NCI-H748 (cell line): ENCODE measurements around the gene IFITM1.
A peak's percentile ranks its signal among the peaks of the same experiment; 100 is the strongest.
"Not testable (repeated sequence)": the region's sequence is repeated elsewhere in the genome, so short reads cannot be mapped to it uniquely, and the experiment has no call there.

ENCODE experiments used
- DNase-seq: peaks from one replicate; lab custom pipeline; 2025; ENCODE audit not compliant: unreplicated experiment; lab: John Stamatoyannopoulos, UW

IFITM1 gene

GRCh38 chr11:340539-341512, 27.0 kb downstream of the IFITM1 start:
- DNase-seq: no peak

GRCh38 chr11:342328-342727, 28.5 kb downstream of the IFITM1 start:
- no peak for DNase-seq

DNA sequence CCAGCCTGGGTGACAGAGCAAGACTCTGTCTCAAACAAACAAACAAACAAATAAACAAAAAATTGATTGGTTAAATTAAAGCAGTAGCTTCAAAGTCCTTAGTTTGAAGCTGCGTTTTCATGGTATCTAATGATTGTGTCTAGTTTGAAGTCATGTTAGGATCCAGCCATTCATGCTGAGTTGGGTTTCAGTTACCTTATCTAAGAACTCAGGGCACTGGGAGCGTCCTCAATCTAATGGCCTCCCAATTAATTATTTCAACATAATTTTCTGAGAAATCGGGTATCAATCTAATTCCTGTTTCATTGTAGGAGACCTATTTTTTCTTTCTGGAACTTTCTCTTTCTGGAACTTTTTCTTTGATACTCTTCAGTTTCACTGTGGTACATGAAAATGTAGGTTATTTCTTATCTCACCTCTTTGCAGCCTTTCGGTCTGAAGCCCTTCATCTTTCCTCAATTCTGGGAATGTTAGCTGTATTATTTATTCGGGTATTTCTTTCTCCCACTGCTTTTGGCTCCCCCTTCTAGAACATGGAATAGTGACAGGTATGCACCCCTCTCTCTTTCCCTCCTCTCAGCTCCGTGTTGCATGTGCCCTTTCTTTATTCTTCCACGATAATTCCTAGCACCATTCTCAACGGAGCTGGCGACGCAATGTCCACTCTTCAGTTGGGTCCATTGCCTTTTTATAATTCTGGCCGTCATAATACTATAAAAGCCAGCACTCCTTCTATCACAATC, 31.2 kb downstream of the IFITM1 start:
- no peak for DNase-seq

DNA sequence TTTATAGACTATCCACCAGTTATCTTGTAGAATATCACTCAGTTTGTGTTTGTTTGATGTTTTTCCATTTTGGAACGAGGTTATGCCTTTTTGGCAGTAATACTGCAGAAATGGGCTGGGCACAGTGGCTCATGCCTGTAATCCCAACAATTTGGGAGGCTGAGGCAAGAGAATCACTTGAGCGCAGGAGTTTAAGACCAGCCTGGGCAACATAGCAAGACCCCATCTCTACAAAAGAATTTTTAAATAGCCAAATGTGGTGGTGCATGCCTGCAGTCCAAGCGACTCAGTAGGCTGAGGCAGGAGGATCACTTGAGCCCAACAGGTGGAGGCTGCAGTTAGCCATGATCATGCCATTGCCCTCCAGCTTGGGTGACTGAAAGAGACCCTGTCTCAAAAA, 32.7 kb downstream of the IFITM1 start:
- DNase-seq: no peak

DNA sequence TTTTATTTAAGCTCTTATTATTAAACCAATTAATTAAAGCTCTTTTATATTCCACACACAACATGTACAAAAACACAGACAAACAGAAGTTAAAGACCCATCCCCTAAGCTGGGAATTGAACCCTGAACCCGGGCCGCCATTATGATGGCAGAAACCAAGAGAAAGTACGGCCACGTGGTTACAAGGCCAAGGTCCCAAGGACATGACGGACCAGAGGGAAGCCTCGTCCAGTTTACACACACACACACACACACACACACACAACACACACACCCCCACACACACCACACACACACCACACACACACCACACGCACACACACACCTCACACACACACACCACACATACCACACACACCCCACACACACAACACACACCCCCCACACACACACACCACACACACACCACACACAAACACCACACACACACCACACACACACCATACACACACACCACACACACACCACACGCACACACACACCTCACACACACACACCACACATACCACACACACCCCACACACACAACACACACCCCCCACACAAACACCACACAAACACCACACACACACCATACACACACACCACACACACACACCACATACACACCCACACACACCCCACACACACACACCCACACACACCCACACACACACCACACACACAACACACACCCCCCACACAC, 35.6 kb downstream of the IFITM1 start:
- DNase-seq: not testable (repeated sequence)

GRCh38 chr11:350033-350722, 36.3 kb downstream of the IFITM1 start:
- not testable (repeated sequence) for DNase-seq

GRCh38 chr11:350723-351255, 36.9 kb downstream of the IFITM1 start:
- no peak for DNase-seq

DNA sequence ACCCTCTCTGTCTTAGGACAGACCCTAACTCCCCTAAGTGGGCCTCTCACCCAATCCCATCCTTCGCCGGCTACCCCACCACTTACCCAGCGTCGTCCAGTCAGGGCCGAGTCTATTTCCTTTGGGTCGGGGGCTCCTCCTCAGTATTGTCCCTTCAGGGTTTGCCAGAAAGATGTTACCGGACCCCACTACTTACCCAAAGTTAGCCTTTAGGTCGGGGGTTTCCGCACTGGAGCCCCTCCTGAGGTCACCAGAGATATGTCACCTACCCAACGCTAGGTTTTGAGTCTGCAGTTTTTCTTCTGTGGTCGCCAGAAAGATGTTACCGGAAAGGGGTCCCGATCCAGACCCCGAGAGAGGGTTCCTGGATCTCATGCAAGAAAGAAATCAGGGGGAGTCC, 37.6 kb downstream of the IFITM1 start:
- no peak for DNase-seq

GRCh38 chr11:352456-353031, 38.7 kb downstream of the IFITM1 start:
- DNase-seq: no peak

GRCh38 chr11:353179-353873, 39.5 kb downstream of the IFITM1 start:
- DNase-seq: no peak

GRCh38 chr11:355581-356458, 42.0 kb downstream of the IFITM1 start:
- DNase-seq: peak; percentile 80

DNA sequence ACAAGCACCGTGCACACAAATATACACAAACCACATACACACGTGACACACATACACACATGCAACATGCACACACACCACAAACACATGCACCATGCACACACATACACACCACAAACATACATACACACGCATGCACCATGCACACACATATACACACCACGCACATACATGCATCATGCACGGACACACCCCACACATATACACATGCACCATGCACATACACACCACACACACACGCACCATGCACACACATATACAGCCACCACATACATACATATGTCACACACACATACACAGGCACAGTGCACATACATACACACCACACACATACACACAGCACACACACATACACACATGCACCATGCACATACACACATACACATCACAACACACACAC, 42.8 kb downstream of the IFITM1 start:
- no peak for DNase-seq

- no peak for DNase-seq
Observed at GRCh38 chr11:357582-357981, 43.7 kb downstream of the IFITM1 start.

- DNase-seq: peak; percentile 59
Observed at GRCh38 chr11:358129-358800, 44.4 kb downstream of the IFITM1 start.

GRCh38 chr11:359181-359714, 45.4 kb downstream of the IFITM1 start:
- DNase-seq: no peak

DNA sequence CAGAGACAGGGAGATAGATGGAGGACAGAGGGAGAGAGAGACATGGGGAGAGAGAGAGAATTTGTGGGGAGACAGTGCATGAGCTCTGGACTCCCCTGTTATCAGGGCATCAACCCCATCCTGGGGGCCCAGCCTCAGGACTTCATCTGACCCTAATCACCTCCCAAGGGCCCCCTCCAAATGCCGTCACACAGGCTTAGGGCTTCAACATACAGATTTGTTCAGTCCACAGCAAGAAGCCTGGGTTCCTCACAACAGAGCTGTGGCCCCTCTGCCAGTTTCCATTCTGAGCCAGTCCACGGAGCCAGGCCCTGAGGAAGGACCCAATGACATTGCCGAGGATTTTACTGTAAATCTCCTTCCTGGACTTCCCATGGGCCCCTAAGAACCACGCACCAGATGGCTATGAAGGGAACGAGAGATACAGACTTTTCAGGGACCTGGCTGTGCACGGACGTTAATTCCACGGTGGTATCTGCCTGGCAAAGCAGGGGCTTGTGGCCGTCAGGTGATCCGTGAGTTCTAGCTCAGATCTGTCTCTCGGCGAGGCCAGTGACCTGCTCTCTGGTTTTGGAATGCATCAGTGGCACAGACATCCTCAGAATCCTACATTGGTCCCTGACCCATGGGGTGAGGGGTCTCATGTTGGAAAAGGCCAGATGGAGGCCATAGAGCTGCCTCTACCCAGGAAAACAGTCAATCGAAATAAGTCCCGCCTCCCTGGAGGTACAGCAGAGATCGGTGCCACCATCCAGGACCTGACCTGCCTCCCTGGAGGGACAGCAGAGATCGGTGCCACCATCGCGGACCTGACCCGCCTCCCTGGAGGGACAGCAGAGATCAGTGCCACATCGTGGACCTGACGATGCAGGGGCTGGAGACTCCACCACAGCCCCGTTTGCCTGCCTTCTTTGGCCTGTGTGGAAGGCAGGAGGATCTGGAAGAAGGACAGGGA, 46.8 kb downstream of the IFITM1 start:
- DNase-seq: no peak
